Superior temporal gyrus (tissue), 1 donor: ENCODE data around the gene RASA2.
A peak's percentile ranks its signal among the peaks of the same experiment; 100 is the strongest.

ENCODE experiments used
- DNase-seq: peaks from one replicate; pipeline ENCODE4 v3.0.0-alpha.2; 2016; ENCODE audit errors: extremely low spot score

Gene RASA2

GRCh38 chr3:141486746-141487520 lies at the start of gene RASA2:
RASA2 (plus strand) TSS chr3:141487027; CDS start chr3:141487084, 57 bp downstream.
- peak; percentile 69 for DNase-seq

GRCh38 chr3:141439589-141439988 lies 47.2 kb upstream of the RASA2 start:
- no peak for DNase-seq

GRCh38 chr3:141440942-141441341 lies 45.9 kb upstream of the RASA2 start:
- no peak for DNase-seq

- peak; percentile 71 for DNase-seq
These were observed 45.2 kb upstream of the RASA2 start for GRCh38 chr3:141441381-141442364.

- no peak for DNase-seq
These were observed 44.4 kb upstream of the RASA2 start for GRCh38 chr3:141442446-141442845.

GRCh38 chr3:141442914-141443313 lies 43.9 kb upstream of the RASA2 start:
- no peak for DNase-seq

- no peak for DNase-seq
These were observed 42.1 kb upstream of the RASA2 start for GRCh38 chr3:141444586-141445285.

GRCh38 chr3:141445990-141446389 lies 40.8 kb upstream of the RASA2 start:
- DNase-seq, result no peak

GRCh38 chr3:141446737-141447136 lies 40.1 kb upstream of the RASA2 start:
- no peak for DNase-seq

GRCh38 chr3:141447383-141447782 lies 39.4 kb upstream of the RASA2 start:
- no peak for DNase-seq

GRCh38 chr3:141448606-141449220 lies 38.1 kb upstream of the RASA2 start:
- no peak for DNase-seq

- no peak for DNase-seq
These were observed 37.4 kb upstream of the RASA2 start for GRCh38 chr3:141449424-141449823.

- no peak for DNase-seq
These were observed 36.0 kb upstream of the RASA2 start for GRCh38 chr3:141450727-141451375.

GRCh38 chr3:141452045-141452444 lies 34.8 kb upstream of the RASA2 start:
- DNase-seq, result peak; percentile 80

- DNase-seq, result no peak
These were observed 34.1 kb upstream of the RASA2 start for GRCh38 chr3:141452773-141453172.

- no peak for DNase-seq
These were observed 32.8 kb upstream of the RASA2 start for GRCh38 chr3:141454054-141454453.

- DNase-seq, result peak; percentile 79
These were observed 31.8 kb upstream of the RASA2 start for GRCh38 chr3:141454906-141455602.

- DNase-seq, result no peak
These were observed 31.1 kb upstream of the RASA2 start for GRCh38 chr3:141455603-141456300.

- DNase-seq, result no peak
These were observed 30.6 kb upstream of the RASA2 start for GRCh38 chr3:141456301-141456625.
